HCT116 (cell line): Measurements from ENCODE around the gene EPB41L4A. TPM values are rescaled to one million over a fixed set of nuclear protein-coding genes. Genes with fewer than 3 reads are reported as not detected.

Experiments
- ATAC-seq: fragments of 200-7000 bp; cut with Tn5 transposase; 2 replicates; pipeline ENCODE4 v1.9.1; 2020; ENCODE audit warnings: mild to moderate bottlenecking, moderate library complexity
- BruUV-seq: library from RNA; stranded (reverse); fragments of 400-500 nt; replicated peaks from 2 replicates; lab custom pipeline; 2021; lab: Mats Ljungman, UMichigan
- CTCF ChIA-PET: fragments of 300-600 bp; sonication (Branson Sonifier 250); formaldehyde crosslinking; loops from one replicate; lab custom pipeline; 2021; ENCODE audit warnings: antibody characterized with exemption; lab: Charles Lee
- POLR2A ChIA-PET: fragments of 300-600, 350-600 bp; sonication (Branson Sonifier 250); formaldehyde crosslinking; loops from one replicate; lab custom pipeline; 2021; ENCODE audit warnings: antibody characterized with exemption; lab: Charles Lee
- RAD21 ChIA-PET, 2 experiments: fragments of 300-600 bp; sonication (Branson Sonifier 250); formaldehyde crosslinking; loops; one replicate each; lab custom pipeline; 2023; ENCODE audit warnings: low total read pairs in 2 of 2; ENCODE audit not compliant: uncharacterized antibody in 2 of 2, unreplicated experiment in 2 of 2, low non-redundant PET in 1 of 2; lab: Charles Lee
- DNase-seq: peaks from one replicate; pipeline ENCODE4 v3.0.0-alpha.2; 2010; ENCODE audit warnings: low read depth, low spot score
- H2AFZ ChIP-seq: fragments of 200-600 bp; shearing (Covaris generic), sonication (generic); 2 replicates; pipeline ENCODE4 v1.6.1; 2017; ENCODE audit warnings: low read depth, mixed run types, mixed read lengths, antibody characterized with exemption, low read length; ENCODE audit not compliant: poor library complexity, severe bottlenecking
- H3K27ac ChIP-seq: 2 replicates; pipeline ENCODE4 v1.5.1; 2012; ENCODE audit warnings: low read depth, low read length
- H3K27me3 ChIP-seq: fragments of 200-600 bp; sonication (generic); 2 replicates; pipeline ENCODE4 v1.6.1; 2016; ENCODE audit warnings: mixed run types, low read length, mixed read lengths; ENCODE audit not compliant: insufficient read depth
- H3K36me3 ChIP-seq, 2 experiments: fragments of 200-500 bp in 1 of 2; fragments of 200-600 bp in 1 of 2; sonication (Bioruptor generic) in 1 of 2; sonication (generic) in 1 of 2; 2 replicates each; pipeline versions ENCODE4 v1.5.1 to v1.6.1; 2014 to 2016; ENCODE audit warnings: low read length in 2 of 2, inconsistent platforms in 1 of 2, mixed read lengths in 1 of 2, mixed run types in 1 of 2; ENCODE audit not compliant: insufficient read depth in 2 of 2, control insufficient read depth in 1 of 2
- H3K4me1 ChIP-seq, 2 experiments: fragments of 200-600 bp in 1 of 2; sonication (generic) in 1 of 2; 2 replicates each; pipeline versions ENCODE4 v1.5.1 to v1.6.1; 2012 to 2017; ENCODE audit warnings: low read length in 2 of 2, inconsistent platforms in 1 of 2, mild to moderate bottlenecking in 1 of 2, mixed read lengths in 1 of 2, mixed run types in 1 of 2, moderate library complexity in 1 of 2; ENCODE audit not compliant: insufficient read depth in 2 of 2, control insufficient read depth in 1 of 2
- H3K4me2 ChIP-seq: fragments of 200-600 bp; sonication (generic); 2 replicates; pipeline ENCODE4 v1.6.1; 2017; ENCODE audit warnings: mixed run types, low read length, mixed read lengths
- H3K4me3 ChIP-seq, 2 experiments: fragments of 200-600 bp in 1 of 2; sonication (generic) in 1 of 2; replicated peaks in 1 of 2; 2 replicates each; pipeline ENCODE4 v1.5.1; 2011 to 2016; ENCODE audit warnings: low read length in 2 of 2, control low read depth in 1 of 2, low read depth in 1 of 2, mild to moderate bottlenecking in 1 of 2, mixed read lengths in 1 of 2, mixed run types in 1 of 2
- H3K79me2 ChIP-seq: fragments of 200-600 bp; sonication (generic); 2 replicates; pipeline ENCODE4 v1.6.1; 2017; ENCODE audit warnings: mild to moderate bottlenecking, mixed run types, low read length, moderate library complexity, mixed read lengths; ENCODE audit not compliant: insufficient read depth
- H3K9ac ChIP-seq: fragments of 200-600 bp; sonication (generic); 2 replicates; pipeline ENCODE4 v1.6.1; 2016; ENCODE audit warnings: low read length, mixed read lengths
- H3K9me2 ChIP-seq: fragments of 200-600 bp; sonication (generic), shearing (Covaris generic); 2 replicates; pipeline ENCODE4 v1.6.1; 2017; ENCODE audit warnings: mixed run types, mild to moderate bottlenecking, moderate library complexity; ENCODE audit not compliant: insufficient read depth
- H3K9me3 ChIP-seq, 2 experiments: fragments of 200-500 bp in 1 of 2; fragments of 200-600 bp in 1 of 2; sonication (Bioruptor generic) in 1 of 2; sonication (generic) in 1 of 2; 2 replicates each; pipeline ENCODE4 v1.6.1; 2014 to 2017; ENCODE audit warnings: low read length in 2 of 2, mixed read lengths in 2 of 2, inconsistent platforms in 1 of 2, low read depth in 1 of 2, mild to moderate bottlenecking in 1 of 2, mixed run types in 1 of 2, moderate library complexity in 1 of 2; ENCODE audit not compliant: control insufficient read depth in 1 of 2, insufficient read depth in 1 of 2
- H4K20me1 ChIP-seq: fragments of 200-600 bp; sonication (generic), shearing (Covaris generic); 2 replicates; pipeline ENCODE4 v1.6.1; 2017; ENCODE audit warnings: mixed run types, mild to moderate bottlenecking, moderate library complexity; ENCODE audit not compliant: insufficient read depth
- ATF3 ChIP-seq: IDR thresholded peaks from 2 replicates; pipeline ENCODE4 v1.6.1; 2012
- CBX3 ChIP-seq: IDR thresholded peaks from 2 replicates; pipeline ENCODE4 v1.6.1; 2012; ENCODE audit warnings: low read depth
- CEBPB ChIP-seq: IDR thresholded peaks from 2 replicates; pipeline ENCODE4 v1.6.1; 2012; ENCODE audit warnings: low read depth
- CTCF ChIP-seq, 3 experiments: fragments of 200-600 bp in 1 of 3; sonication (generic) in 1 of 3; IDR thresholded peaks in 2 of 3; conservative IDR thresholded peaks in 1 of 3; 2 replicates each; pipeline ENCODE4 v1.5.1; 2012 to 2017; ENCODE audit warnings: low read depth in 2 of 3, low read length in 2 of 3, antibody characterized with exemption in 1 of 3, borderline replicate concordance in 1 of 3, control low read depth in 1 of 3, mild to moderate bottlenecking in 1 of 3, mixed read lengths in 1 of 3, mixed run types in 1 of 3, moderate library complexity in 1 of 3; ENCODE audit not compliant: insufficient read depth in 1 of 3
- EGR1 ChIP-seq: IDR thresholded peaks from 2 replicates; pipeline ENCODE4 v1.6.1; 2012; ENCODE audit warnings: low read depth
- ELF1 ChIP-seq: IDR thresholded peaks from 2 replicates; pipeline ENCODE4 v1.6.1; 2012; ENCODE audit warnings: low read depth, borderline replicate concordance
- EZH2 ChIP-seq: fragments of 200-600 bp; sonication (generic); IDR thresholded peaks from 2 replicates; pipeline ENCODE4 v1.6.1; 2017; ENCODE audit warnings: antibody characterized with exemption, mixed run types
- EZH2phosphoT487 ChIP-seq: fragments of 200-600 bp; IDR thresholded peaks from 2 replicates; pipeline ENCODE4 v1.6.1; 2018; ENCODE audit warnings: antibody characterized with exemption, borderline replicate concordance
- FOSL1 ChIP-seq: IDR thresholded peaks from 2 replicates; pipeline ENCODE4 v1.6.1; 2012; ENCODE audit warnings: low read depth
- MAX ChIP-seq: IDR thresholded peaks from 2 replicates; pipeline ENCODE4 v1.6.1; 2012
- POLR2A ChIP-seq: IDR thresholded peaks from 2 replicates; pipeline ENCODE4 v1.7.0; 2011; ENCODE audit warnings: borderline replicate concordance; ENCODE audit not compliant: insufficient read depth, insufficient read length; ENCODE audit errors: extremely low read depth
- POLR2AphosphoS5 ChIP-seq: IDR thresholded peaks from 2 replicates; pipeline ENCODE4 v1.6.1; 2011; ENCODE audit warnings: mild to moderate bottlenecking, low read depth, low read length, moderate library complexity
- RAD21 ChIP-seq: IDR thresholded peaks from 2 replicates; pipeline ENCODE4 v1.6.1; 2012; ENCODE audit warnings: low read depth, mild to moderate bottlenecking
- SP1 ChIP-seq: IDR thresholded peaks from 2 replicates; pipeline ENCODE4 v1.6.1; 2012; ENCODE audit warnings: low read depth
- TCF7L2 ChIP-seq: IDR thresholded peaks from 2 replicates; pipeline ENCODE4 v1.7.0; 2011; ENCODE audit warnings: borderline replicate concordance, inconsistent platforms; ENCODE audit not compliant: insufficient read depth, insufficient read length; ENCODE audit errors: extremely low read depth
- YY1 ChIP-seq: IDR thresholded peaks from 2 replicates; pipeline ENCODE4 v1.6.1; 2011; ENCODE audit warnings: low read length, low read depth, moderate library complexity, mild to moderate bottlenecking; ENCODE audit not compliant: insufficient replicate concordance; ENCODE audit errors: extremely low read depth
- ZBTB33 ChIP-seq: IDR thresholded peaks from 2 replicates; pipeline ENCODE4 v1.6.1; 2011; ENCODE audit warnings: mild to moderate bottlenecking, low read length, moderate library complexity; ENCODE audit not compliant: insufficient replicate concordance; ENCODE audit errors: extremely low read depth
- ZNF274 ChIP-seq: fragments of 200-500 bp; sonication (Bioruptor generic); IDR thresholded peaks from 2 replicates; pipeline ENCODE4 v1.6.1; 2014; ENCODE audit warnings: mild to moderate bottlenecking, low read depth, low read length, inconsistent platforms
- intact Hi-C: fragments of 100-400 bp; cut with micrococcal nuclease; formaldehyde crosslinking; loops from 2 replicates; pipeline ENCODE4 v1.10.0; 2022
- total RNA-seq: library from RNA; stranded (reverse); gene quantifications from one replicate; pipeline ENCODE4 v1.2.1, GENCODE V29; 2021; ENCODE audit not compliant: unreplicated experiment

EPB41L4A gene
- total RNA-seq, 1 experiment from 2014 or later, result 2.8 TPM

GRCh38 chr5:112121258-112121657 lies 297.8 kb downstream of the EPB41L4A start:
- BruUV-seq, result no TSS peak
- CTCF ChIA-PET, result no interaction called here

More at GRCh38 chr5:112121258-112121657, 297.8 kb downstream of the EPB41L4A start:
- ChIA-PET RAD21 (no interaction called here), POLR2A (no interaction called here)
- no peaks in the 10 kb centered on the region for H3K79me2 ChIP-seq
- ATAC-seq, result no peak
- no peak overlapping the region for H3K9ac ChIP-seq
- H3K36me3 ChIP-seq, result no peaks in the 10 kb centered on the region
- intact Hi-C loops, result no loop called here
- no peak overlapping the region for H3K27ac ChIP-seq
- no peaks in the 10 kb centered on the region for H3K4me1 ChIP-seq
- H3K9me3 ChIP-seq, result no peaks in the 10 kb centered on the region
- DNase-seq, result no peak
- no peaks in the 10 kb centered on the region for H3K9me2 ChIP-seq
- no peak overlapping the region for H3K4me2 ChIP-seq
- TF ChIP-seq TCF7L2 (no peak), FOSL1 (no peak), YY1 (no peak), EGR1 (no peak), CEBPB (no peak), EZH2phosphoT487 (no peak), POLR2AphosphoS5 (no peak), ATF3 (no peak), EZH2 (no peak), CTCF (IDR thresholded peaks at IDR 0.05 in 2 of 3, conservative IDR thresholded peaks at IDR 0.05 in 1 of 3; ENCODE audit: borderline replicate concordance in 1 of 3, insufficient read depth in 1 of 3, low read depth in 2 of 3, low read length in 2 of 3) (no peak), RAD21 (no peak), MAX (no peak), SP1 (no peak), ZBTB33 (no peak), ZNF274 (no peak), CBX3 (no peak), ELF1 (no peak), POLR2A (no peak)
- H4K20me1 ChIP-seq, result no peaks in the 10 kb centered on the region
- peaks cover 12% of the 10 kb centered on the region for H3K27me3 ChIP-seq
- H2AFZ ChIP-seq, result no peak overlapping the region
- no peak overlapping the region for H3K4me3 ChIP-seq
